ENCODE data around the gene PDE6A.

- TF ChIP-seq CTCF (IDR thresholded peaks at IDR 0.05) (peak; percentile 29 to 75 (median 59)), POLR2A (IDR thresholded peaks at IDR 0.05) (no peak)
Observed at GRCh38 chr5:149834246-149834855, 110.2 kb downstream of the PDE6A start.

Measured in tibial nerve (tissue), 3 donors.